Measurements from ENCODE around the gene SMIM13. TPM values are rescaled to one million over a fixed set of nuclear protein-coding genes. Genes with fewer than 3 reads are reported as not detected.
A peak's percentile ranks its signal among the peaks of the same experiment; 100 is the strongest.

The SMIM13 gene
- total RNA-seq, 2 donors from 2014 or later: 4.4 to 7.2 TPM

DNA sequence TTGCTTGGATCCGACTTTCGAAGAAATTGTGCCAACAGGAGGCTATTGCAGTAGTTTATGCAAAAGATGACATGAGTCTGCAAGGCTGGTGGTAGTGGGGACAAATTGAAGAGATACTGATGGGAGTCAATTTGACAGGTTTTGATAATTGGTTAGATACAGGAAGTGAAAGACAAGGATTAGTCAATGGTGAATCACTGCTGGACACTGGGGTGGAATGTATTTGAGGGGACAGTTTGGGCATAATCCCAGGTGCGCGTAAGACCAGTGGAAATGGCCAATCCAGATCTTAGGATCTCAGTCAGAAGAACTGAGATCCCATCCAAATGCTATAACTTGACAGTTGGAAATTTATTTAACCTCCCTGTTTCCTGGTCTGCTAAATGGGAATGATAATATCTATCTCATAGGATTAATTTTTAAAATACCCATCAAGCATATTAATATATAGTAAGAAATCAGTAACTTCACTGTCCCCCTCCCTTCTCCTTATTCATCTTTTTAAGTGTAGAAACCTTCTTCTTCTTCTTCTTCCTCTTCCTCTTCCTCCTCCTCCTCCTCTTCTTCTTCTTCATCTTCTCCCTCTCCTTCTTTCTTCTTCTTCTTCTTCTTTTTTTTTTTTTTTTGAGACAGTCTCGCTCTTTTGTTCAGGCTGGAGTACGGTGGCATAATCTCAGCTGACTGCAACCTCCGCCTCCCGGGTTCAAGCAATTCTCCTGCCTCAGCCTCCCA is 48.8 kb downstream of the SMIM13 start:
- DNase-seq (ENCODE audit: low spot score): no peak
- no peaks in the 10 kb centered on the region for H3K4me1 ChIP-seq (replicated peaks)
- TF ChIP-seq POLR2A (IDR thresholded peaks at IDR 0.05) (no peak), POLR2AphosphoS5 (IDR thresholded peaks at IDR 0.05) (no peak)
- TF ChIP-seq, protein P1, sequence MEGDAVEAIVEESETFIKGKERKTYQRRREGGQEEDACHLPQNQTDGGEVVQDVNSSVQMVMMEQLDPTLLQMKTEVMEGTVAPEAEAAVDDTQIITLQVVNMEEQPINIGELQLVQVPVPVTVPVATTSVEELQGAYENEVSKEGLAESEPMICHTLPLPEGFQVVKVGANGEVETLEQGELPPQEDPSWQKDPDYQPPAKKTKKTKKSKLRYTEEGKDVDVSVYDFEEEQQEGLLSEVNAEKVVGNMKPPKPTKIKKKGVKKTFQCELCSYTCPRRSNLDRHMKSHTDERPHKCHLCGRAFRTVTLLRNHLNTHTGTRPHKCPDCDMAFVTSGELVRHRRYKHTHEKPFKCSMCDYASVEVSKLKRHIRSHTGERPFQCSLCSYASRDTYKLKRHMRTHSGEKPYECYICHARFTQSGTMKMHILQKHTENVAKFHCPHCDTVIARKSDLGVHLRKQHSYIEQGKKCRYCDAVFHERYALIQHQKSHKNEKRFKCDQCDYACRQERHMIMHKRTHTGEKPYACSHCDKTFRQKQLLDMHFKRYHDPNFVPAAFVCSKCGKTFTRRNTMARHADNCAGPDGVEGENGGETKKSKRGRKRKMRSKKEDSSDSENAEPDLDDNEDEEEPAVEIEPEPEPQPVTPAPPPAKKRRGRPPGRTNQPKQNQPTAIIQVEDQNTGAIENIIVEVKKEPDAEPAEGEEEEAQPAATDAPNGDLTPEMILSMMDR (IDR thresholded peaks at IDR 0.05): no peak
- no peaks in the 10 kb centered on the region for H3K27me3 ChIP-seq (replicated peaks; ENCODE audit: insufficient read depth)
- no peaks in the 10 kb centered on the region for H3K36me3 ChIP-seq
- no peaks in the 10 kb centered on the region for H3K9me3 ChIP-seq
- H3K27ac ChIP-seq: no peak overlapping the region
- no peak overlapping the region for H3K4me3 ChIP-seq
- intact Hi-C loops (cut with DNase I): loop anchor here (10.0 kb wide), 1 partner anchor 432 kb away; no protein-coding TSS in a partner anchor
- WGBS: 92% methylated on average over 8 of the region's 8 CpGs

DNA sequence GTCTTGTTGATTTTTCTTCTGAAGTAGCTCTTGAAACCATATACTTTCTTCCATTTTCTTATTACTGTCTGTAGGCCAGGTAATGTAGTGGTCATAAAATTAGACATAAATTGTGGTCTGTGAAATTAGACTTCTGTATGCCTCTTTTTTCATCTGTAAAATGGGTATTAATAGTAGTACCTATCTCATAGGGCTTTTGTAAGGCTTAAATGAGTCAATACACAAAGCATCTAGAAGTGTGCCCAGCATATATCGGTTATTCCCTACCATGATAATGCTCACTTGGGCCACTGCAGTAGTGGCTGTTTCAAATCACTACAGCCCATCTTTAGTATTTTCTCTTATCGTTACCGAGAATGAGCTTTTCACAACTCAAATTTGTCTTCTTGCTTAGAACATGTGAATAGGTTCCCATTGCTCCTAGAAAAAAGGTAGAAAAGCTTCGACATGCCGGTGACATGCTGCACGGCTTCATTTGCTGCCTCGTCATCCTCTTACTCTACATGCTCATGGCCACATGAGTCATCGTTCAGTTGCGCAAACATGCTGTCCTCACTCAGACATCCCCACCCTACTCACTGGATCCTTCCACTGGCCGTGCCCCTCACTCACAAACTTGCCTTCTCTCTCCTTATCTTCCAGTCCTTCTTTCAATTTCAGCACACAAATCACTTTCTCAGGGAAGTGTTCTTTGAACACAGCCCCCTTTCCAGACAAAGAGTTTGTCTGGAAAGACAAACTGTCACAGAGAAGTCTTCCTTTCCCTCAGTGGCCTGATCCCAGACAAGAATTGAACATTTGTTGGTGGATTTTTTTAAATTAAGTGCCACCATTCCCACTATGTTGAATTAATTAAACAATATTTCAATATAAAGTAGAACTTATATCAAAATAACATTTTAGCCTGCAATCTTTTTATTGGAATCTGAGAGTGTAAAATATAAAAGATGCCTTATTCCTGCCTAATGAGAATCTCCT is 50.0 kb downstream of the SMIM13 start:
- WGBS: 81% methylated on average over 10 of the region's 10 CpGs
- peak; percentile 11 for DNase-seq (ENCODE audit: low spot score)
- Histone ChIP-seq H3K27me3 (replicated peaks; ENCODE audit: insufficient read depth) (no peaks in the 10 kb centered on the region), H3K4me1 (replicated peaks) (no peaks in the 10 kb centered on the region), H3K36me3 (no peaks in the 10 kb centered on the region), H3K9me3 (no peaks in the 10 kb centered on the region), H3K27ac (no peak overlapping the region), H3K4me3 (no peak overlapping the region)
- intact Hi-C loops (cut with DNase I): loop anchor here (10.0 kb wide), 1 partner anchor 431 kb away; no protein-coding TSS in a partner anchor
- no peak for TF ChIP-seq POLR2AphosphoS5 (IDR thresholded peaks at IDR 0.05)
- no peak for TF ChIP-seq POLR2A (IDR thresholded peaks at IDR 0.05)
- TF ChIP-seq, protein P1 (IDR thresholded peaks at IDR 0.05): no peak

DNA sequence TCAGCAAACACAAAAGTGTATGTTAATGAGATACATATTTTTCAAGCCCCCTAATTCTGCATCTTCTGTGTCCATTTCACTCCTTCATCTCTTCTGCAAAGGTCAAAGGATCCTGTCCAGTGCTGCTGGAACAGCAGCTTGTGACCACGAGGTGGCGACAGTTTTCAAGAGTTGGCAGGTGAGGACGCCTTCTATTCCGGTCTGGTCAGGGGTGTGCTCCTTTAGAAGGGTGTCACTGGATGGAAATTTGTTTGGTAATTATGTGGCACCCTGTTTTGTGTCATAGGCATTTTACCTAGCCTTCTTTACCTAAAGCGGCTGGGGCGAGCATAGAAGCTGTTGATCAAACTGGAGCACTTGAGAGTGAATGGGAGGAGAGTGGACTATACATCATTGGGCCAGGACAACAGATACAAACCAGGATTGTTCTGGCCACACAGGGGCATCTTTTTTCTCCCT is 50.8 kb downstream of the SMIM13 start:
- H3K36me3 ChIP-seq: no peaks in the 10 kb centered on the region
- 19% methylated on average over 6 of the region's 6 CpGs for WGBS
- peak; percentile 78 for DNase-seq (ENCODE audit: low spot score)
- H3K4me1 ChIP-seq (replicated peaks): no peaks in the 10 kb centered on the region
- no peaks in the 10 kb centered on the region for H3K27me3 ChIP-seq (replicated peaks; ENCODE audit: insufficient read depth)
- H3K9me3 ChIP-seq: no peaks in the 10 kb centered on the region
- H3K4me3 ChIP-seq: no peak overlapping the region
- no peak for TF ChIP-seq POLR2A (IDR thresholded peaks at IDR 0.05)
- TF ChIP-seq POLR2AphosphoS5 (IDR thresholded peaks at IDR 0.05): peak; percentile 65
- TF ChIP-seq, protein P1 (IDR thresholded peaks at IDR 0.05): peak; percentile 78 to 92 (median 86)
- intact Hi-C loops (cut with DNase I): loop anchor here (10.0 kb wide), 1 partner anchor 430 kb away; no protein-coding TSS in a partner anchor
- no peak overlapping the region for H3K27ac ChIP-seq

DNA sequence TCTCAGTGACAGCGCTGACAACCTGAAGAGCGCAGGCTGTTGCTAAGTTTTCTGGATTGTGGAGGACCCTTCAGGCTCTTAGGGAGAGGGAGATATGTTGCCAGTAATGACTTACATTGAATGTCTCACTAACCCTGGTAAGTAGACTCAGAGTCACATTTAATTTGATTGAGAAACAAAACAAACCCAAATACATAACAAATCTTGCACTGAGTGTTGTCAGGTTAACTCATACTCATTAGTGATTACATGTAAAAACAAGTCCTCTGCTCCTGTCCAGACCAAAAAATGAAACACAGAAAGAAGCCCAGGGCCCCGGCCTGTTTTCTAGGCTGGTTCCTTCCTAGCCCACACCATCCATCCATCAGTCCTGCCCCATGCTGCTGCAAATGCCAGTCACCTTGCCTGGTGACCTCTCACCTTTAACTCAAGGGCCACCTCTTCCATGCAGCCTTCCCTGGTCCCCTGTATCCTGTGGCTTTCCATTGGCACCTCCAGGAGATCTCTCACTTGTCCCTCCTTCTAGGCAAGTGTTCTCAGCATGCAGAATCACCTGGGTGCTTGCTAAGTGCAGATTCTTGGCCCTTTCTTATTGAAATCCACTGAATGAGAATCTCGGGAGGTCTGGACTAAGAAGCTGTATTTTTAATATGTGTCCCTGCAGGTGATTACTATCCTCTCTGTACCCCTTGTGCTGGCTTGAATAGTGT is 52.6 kb downstream of the SMIM13 start:
- TF ChIP-seq, protein P1 (IDR thresholded peaks at IDR 0.05): no peak
- TF ChIP-seq POLR2AphosphoS5 (IDR thresholded peaks at IDR 0.05): no peak
- TF ChIP-seq POLR2A (IDR thresholded peaks at IDR 0.05): no peak
- intact Hi-C loops (cut with DNase I): loop anchor here (1.0 to 10.0 kb wide), 2 partner anchors 350 to 429 kb away; no protein-coding TSS in a partner anchor
- no peaks in the 10 kb centered on the region for H3K9me3 ChIP-seq
- no peak overlapping the region for H3K4me3 ChIP-seq
- H3K36me3 ChIP-seq: no peaks in the 10 kb centered on the region
- no peaks in the 10 kb centered on the region for H3K4me1 ChIP-seq (replicated peaks)
- no peak overlapping the region for H3K27ac ChIP-seq
- 93% methylated on average over 4 of the region's 4 CpGs for WGBS
- no peaks in the 10 kb centered on the region for H3K27me3 ChIP-seq (replicated peaks; ENCODE audit: insufficient read depth)
- no peak for DNase-seq (ENCODE audit: low spot score)
